K562 (cell line): ENCODE measurements around the gene BRCA1. TPM values are rescaled to one million over a fixed set of nuclear protein-coding genes. Genes with fewer than 3 reads are reported as not detected.
A peak's percentile ranks its signal among the peaks of the same experiment; 100 is the strongest.

Source experiments
- BHLHE40 ChIP-seq: IDR thresholded peaks from 2 replicates; pipeline ENCODE4 v1.6.1; 2011; ENCODE audit warnings: low read length, improper control_type of control experiment
- C11orf30 ChIP-seq: fragments of 450-650 bp; IDR thresholded peaks from 2 replicates; pipeline ENCODE4 v1.6.1; 2016; ENCODE audit warnings: low read depth, mild to moderate bottlenecking
- CBX3 ChIP-seq, 2 experiments: IDR thresholded peaks; 1 replicate in 1 of 2; 2 replicates in 1 of 2; pipeline ENCODE4 v1.6.1; 2012; ENCODE audit warnings: inconsistent platforms in 2 of 2, low read length in 2 of 2, borderline replicate concordance in 1 of 2, control low read depth in 1 of 2
- ESRRA ChIP-seq: fragments of 450-650 bp; IDR thresholded peaks from 2 replicates; pipeline ENCODE4 v1.6.1; 2014; ENCODE audit warnings: low read depth, mild to moderate bottlenecking, moderate library complexity, borderline replicate concordance
- FOSL1 ChIP-seq: fragments of 200-800 bp; sonication (Bioruptor generic); conservative IDR thresholded peaks from 2 replicates; pipeline ENCODE4 v1.6.1; 2016; ENCODE audit warnings: missing genetic modification characterization, missing compliant biosample characterization
- HDAC8 ChIP-seq: fragments of 450-650 bp; IDR thresholded peaks from 2 replicates; pipeline ENCODE4 v1.6.1; 2016; ENCODE audit warnings: mild to moderate bottlenecking, missing genetic modification characterization, moderate library complexity, missing compliant biosample characterization
- IRF2 ChIP-seq: sonication (generic); formaldehyde crosslinking; IDR thresholded peaks from 2 replicates; pipeline ENCODE4 v1.8.1; 2022; ENCODE audit warnings: mild to moderate bottlenecking, missing genetic modification reagents
- MAFK ChIP-seq: IDR thresholded peaks from 2 replicates; pipeline ENCODE4 v1.6.1; 2011; ENCODE audit warnings: low read length, improper control_type of control experiment
- SMARCA4 ChIP-seq: fragments of 450-650 bp; IDR thresholded peaks from 2 replicates; pipeline ENCODE4 v1.6.1; 2016
- TAF15 ChIP-seq: fragments of 200-400 bp; formaldehyde crosslinking; IDR thresholded peaks from 2 replicates; pipeline ENCODE4 v1.6.1; 2017; ENCODE audit warnings: mild to moderate bottlenecking, low read depth, low read length, moderate library complexity
- TEAD4 ChIP-seq, 2 experiments: sonication (generic) in 1 of 2; formaldehyde crosslinking in 1 of 2; IDR thresholded peaks; 2 replicates each; pipeline versions ENCODE4 v1.6.1 to v1.8.0; 2012 to 2022; ENCODE audit warnings: borderline replicate concordance in 1 of 2, inconsistent platforms in 1 of 2, low read length in 1 of 2, mild to moderate bottlenecking in 1 of 2, missing genetic modification reagents in 1 of 2
- polyA plus RNA-seq, 8 experiments: library from polyadenylated mRNA; depleted of rRNA in 4 of 8; stranded (reverse) in 5 of 8; unstranded in 3 of 8; fragments of >200 nt; fragmentation: Nextera tagmentation in 2 of 8; fragmentation: Illumina TruSeq in 1 of 8; extraction: Ambion mirVana in 2 of 8; extraction: Trizol in 1 of 8; gene quantifications; 2 replicates each; pipeline versions ENCODE4 v1.2.1 to v1.2.3, GENCODE V29; 2011 to 2014; ENCODE audit warnings: inconsistent platforms in 1 of 8, missing spikeins in 1 of 8
- total RNA-seq, 7 experiments: library from RNA; depleted of rRNA in 6 of 7; stranded (reverse); fragments of >200 nt in 6 of 7; fragmentation: Illumina TruSeq in 2 of 7; extraction: Trizol in 2 of 7; gene quantifications; 2 replicates each; pipeline versions ENCODE4 v1.2.1 to v1.2.3, GENCODE V29; 2011 to 2021; ENCODE audit warnings: low replicate concordance in 1 of 7
- TF ChIP-seq, protein P1 (sequence below), 2 experiments: fragments of 450-650 bp; formaldehyde crosslinking in 1 of 2; IDR thresholded peaks; 2 replicates each; pipeline versions ENCODE4 v1.4.0 to v1.6.1; 2014 to 2020; ENCODE audit warnings: mild to moderate bottlenecking in 2 of 2, borderline replicate concordance in 1 of 2, low read depth in 1 of 2
- TF ChIP-seq, protein P2 (sequence below), 2 experiments: fragments of 450-650 bp; IDR thresholded peaks; 2 replicates each; pipeline ENCODE4 v1.6.1; 2016
- TF ChIP-seq, protein P3 (sequence below): fragments of 250-450 bp; sonication (Bioruptor Pico); IDR thresholded peaks from 2 replicates; pipeline ENCODE4 v1.8.0; 2022; ENCODE audit warnings: moderate library complexity, mild to moderate bottlenecking, inconsistent platforms

The BRCA1 gene
- total and polyA plus RNA-seq, 9 of the 15 experiments (the other 6 are each of a cell fraction or from before 2014, with no cell fraction given), result 25.9 to 95.3 (median 62.3) TPM

DNA sequence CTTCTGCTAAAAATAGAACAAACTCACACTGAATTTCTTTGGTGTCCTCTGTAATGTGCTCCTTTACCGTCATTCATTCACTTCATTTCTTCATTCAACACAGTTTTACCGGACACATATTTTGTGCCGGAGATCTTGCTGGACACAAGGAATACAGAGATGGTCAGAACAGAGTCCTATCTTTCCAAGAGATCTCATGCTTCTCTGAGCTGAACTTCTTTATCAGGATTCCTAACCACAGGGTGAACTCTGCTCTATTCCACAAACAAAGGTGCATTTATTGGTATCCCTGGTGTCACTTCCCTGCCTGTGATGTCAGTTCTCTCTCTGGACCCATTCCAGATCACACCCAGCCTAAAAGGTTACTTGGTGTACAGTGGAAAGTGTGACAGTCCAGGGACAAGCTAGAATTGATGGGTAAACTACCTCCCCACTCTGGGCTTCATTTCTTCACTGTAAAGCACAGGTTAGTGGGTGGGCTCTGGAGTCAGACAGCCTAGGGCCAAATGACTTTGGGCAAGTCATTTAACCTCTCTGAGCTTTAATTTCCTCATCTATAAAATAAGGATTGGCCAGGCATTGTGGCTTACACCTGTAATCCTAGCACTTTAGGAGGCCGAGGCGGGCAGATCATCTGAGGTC is 114.4 kb downstream of the BRCA1 start (continued):
- TF ChIP-seq, protein P1, sequence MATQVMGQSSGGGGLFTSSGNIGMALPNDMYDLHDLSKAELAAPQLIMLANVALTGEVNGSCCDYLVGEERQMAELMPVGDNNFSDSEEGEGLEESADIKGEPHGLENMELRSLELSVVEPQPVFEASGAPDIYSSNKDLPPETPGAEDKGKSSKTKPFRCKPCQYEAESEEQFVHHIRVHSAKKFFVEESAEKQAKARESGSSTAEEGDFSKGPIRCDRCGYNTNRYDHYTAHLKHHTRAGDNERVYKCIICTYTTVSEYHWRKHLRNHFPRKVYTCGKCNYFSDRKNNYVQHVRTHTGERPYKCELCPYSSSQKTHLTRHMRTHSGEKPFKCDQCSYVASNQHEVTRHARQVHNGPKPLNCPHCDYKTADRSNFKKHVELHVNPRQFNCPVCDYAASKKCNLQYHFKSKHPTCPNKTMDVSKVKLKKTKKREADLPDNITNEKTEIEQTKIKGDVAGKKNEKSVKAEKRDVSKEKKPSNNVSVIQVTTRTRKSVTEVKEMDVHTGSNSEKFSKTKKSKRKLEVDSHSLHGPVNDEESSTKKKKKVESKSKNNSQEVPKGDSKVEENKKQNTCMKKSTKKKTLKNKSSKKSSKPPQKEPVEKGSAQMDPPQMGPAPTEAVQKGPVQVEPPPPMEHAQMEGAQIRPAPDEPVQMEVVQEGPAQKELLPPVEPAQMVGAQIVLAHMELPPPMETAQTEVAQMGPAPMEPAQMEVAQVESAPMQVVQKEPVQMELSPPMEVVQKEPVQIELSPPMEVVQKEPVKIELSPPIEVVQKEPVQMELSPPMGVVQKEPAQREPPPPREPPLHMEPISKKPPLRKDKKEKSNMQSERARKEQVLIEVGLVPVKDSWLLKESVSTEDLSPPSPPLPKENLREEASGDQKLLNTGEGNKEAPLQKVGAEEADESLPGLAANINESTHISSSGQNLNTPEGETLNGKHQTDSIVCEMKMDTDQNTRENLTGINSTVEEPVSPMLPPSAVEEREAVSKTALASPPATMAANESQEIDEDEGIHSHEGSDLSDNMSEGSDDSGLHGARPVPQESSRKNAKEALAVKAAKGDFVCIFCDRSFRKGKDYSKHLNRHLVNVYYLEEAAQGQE (IDR thresholded peaks at IDR 0.05; ENCODE audit: borderline replicate concordance), result no peak
- TF ChIP-seq, protein P1 (CRISPR knock-in tag; IDR thresholded peaks at IDR 0.05; ENCODE audit: low read depth), result no peak
- TF ChIP-seq ESRRA, result peak; percentile 64; the same call in 1 of the 2 replicates
- TF ChIP-seq BHLHE40, result no peak
- TF ChIP-seq C11orf30, result no peak
- TF ChIP-seq SMARCA4, result peak; percentile 13; the same call in 1 of the 2 replicates
- TF ChIP-seq FOSL1, result peak; percentile 45
- TF ChIP-seq CBX3 (IDR thresholded peaks at IDR 0.05; ENCODE audit: borderline replicate concordance in 1 of 2, low read length in 2 of 2), result no peak
- no peak for TF ChIP-seq IRF2 (CRISPR knock-in tag)
- no peak for TF ChIP-seq HDAC8 (tag)
- TF ChIP-seq, protein P2, sequence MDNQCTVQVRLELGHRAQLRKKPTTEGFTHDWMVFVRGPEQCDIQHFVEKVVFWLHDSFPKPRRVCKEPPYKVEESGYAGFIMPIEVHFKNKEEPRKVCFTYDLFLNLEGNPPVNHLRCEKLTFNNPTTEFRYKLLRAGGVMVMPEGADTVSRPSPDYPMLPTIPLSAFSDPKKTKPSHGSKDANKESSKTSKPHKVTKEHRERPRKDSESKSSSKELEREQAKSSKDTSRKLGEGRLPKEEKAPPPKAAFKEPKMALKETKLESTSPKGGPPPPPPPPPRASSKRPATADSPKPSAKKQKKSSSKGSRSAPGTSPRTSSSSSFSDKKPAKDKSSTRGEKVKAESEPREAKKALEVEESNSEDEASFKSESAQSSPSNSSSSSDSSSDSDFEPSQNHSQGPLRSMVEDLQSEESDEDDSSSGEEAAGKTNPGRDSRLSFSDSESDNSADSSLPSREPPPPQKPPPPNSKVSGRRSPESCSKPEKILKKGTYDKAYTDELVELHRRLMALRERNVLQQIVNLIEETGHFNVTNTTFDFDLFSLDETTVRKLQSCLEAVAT (IDR thresholded peaks at IDR 0.05), result no peak
- peak; percentile 13; the same call in 1 of the 2 replicates for TF ChIP-seq TEAD4 (IDR thresholded peaks at IDR 0.05; ENCODE audit: low read length)
- TF ChIP-seq TEAD4 (CRISPR knock-in tag; IDR thresholded peaks at IDR 0.05; ENCODE audit: borderline replicate concordance), result no peak
- TF ChIP-seq MAFK, result no peak
- TF ChIP-seq, protein P3, sequence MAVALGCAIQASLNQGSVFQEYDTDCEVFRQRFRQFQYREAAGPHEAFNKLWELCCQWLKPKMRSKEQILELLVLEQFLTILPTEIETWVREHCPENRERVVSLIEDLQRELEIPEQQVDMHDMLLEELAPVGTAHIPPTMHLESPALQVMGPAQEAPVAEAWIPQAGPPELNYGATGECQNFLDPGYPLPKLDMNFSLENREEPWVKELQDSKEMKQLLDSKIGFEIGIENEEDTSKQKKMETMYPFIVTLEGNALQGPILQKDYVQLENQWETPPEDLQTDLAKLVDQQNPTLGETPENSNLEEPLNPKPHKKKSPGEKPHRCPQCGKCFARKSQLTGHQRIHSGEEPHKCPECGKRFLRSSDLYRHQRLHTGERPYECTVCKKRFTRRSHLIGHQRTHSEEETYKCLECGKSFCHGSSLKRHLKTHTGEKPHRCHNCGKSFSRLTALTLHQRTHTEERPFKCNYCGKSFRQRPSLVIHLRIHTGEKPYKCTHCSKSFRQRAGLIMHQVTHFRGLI (CRISPR knock-in tag), result no peak
- no peak for TF ChIP-seq TAF15
